Measurements from ENCODE around the gene ZC3H11A.
"Not testable (repeated sequence)": the region's sequence is repeated elsewhere in the genome, so short reads cannot be mapped to it uniquely, and the experiment has no call there.

The ZC3H11A gene

GRCh38 chr1:203778789-203779188 lies 16.6 kb upstream of the ZC3H11A start:
- Mint-ChIP-seq H3K27me3 (ENCODE audit: low read depth, poor library complexity) (peaks cover 2% of the 10 kb centered on the region), H3K4me1 (peaks cover 7% of the 10 kb centered on the region), H3K27ac (no peak overlapping the region), H3K9me3 (no peaks in the 10 kb centered on the region), H3K36me3 (ENCODE audit: low read depth) (no peaks in the 10 kb centered on the region), H3K4me3 (no peak overlapping the region)
- DNase-seq, result no peak
- TF ChIP-seq, protein P1, sequence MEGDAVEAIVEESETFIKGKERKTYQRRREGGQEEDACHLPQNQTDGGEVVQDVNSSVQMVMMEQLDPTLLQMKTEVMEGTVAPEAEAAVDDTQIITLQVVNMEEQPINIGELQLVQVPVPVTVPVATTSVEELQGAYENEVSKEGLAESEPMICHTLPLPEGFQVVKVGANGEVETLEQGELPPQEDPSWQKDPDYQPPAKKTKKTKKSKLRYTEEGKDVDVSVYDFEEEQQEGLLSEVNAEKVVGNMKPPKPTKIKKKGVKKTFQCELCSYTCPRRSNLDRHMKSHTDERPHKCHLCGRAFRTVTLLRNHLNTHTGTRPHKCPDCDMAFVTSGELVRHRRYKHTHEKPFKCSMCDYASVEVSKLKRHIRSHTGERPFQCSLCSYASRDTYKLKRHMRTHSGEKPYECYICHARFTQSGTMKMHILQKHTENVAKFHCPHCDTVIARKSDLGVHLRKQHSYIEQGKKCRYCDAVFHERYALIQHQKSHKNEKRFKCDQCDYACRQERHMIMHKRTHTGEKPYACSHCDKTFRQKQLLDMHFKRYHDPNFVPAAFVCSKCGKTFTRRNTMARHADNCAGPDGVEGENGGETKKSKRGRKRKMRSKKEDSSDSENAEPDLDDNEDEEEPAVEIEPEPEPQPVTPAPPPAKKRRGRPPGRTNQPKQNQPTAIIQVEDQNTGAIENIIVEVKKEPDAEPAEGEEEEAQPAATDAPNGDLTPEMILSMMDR (IDR thresholded peaks at IDR 0.05), result no peak

DNA sequence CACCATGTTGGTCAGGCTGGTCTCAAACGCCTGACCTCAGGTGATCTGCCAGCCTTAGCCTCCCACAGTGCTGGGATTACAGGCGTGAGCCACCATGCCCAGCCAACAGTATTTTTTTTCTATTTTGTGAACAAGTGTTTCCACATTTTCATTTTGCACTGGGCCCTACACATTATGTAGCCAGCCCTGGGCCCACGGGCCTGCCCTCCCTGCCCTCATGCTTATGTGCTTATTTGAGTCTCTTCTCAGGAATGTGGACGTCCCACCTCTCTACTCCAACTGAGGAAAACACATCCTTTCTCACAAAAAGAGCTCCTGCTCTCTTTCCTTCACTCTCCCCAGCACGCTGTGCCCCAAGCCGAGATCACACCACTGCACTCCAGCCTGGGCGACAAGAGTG lies 13.5 kb upstream of the ZC3H11A start:
- Mint-ChIP-seq H3K27ac (no peak overlapping the region), H3K27me3 (ENCODE audit: low read depth, poor library complexity) (peaks cover 5% of the 10 kb centered on the region), H3K4me1 (no peaks in the 10 kb centered on the region), H3K4me3 (no peak overlapping the region), H3K36me3 (ENCODE audit: low read depth) (no peaks in the 10 kb centered on the region), H3K9me3 (peaks cover 12% of the 10 kb centered on the region)
- TF ChIP-seq, protein P1 (IDR thresholded peaks at IDR 0.05), result no peak
- DNase-seq, result no peak

DNA sequence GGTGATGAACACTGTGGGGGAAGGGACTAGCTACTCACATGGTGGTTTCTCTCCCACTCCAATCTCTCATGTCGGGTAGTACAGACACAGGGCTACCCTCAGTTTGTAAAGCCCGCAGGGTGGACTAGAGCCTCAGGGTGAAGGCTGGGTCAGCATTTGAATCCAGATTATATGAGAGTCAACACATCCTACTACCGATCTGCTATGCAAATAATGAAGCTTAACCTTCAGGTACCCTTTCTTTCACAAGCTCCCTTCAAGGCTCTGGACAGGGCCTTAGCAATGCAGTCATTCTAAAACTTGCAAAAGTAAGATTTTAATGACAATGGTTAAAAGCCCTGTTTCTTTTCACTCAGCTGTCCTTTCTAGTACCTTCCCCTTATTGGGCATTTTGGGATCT lies 5.5 kb upstream of the ZC3H11A start:
- Mint-ChIP-seq H3K36me3 (ENCODE audit: low read depth) (peaks cover 2% of the 10 kb centered on the region), H3K4me1 (peaks cover 3% of the 10 kb centered on the region), H3K9me3 (peaks cover 14% of the 10 kb centered on the region), H3K27ac (no peak overlapping the region), H3K4me3 (no peak overlapping the region), H3K27me3 (ENCODE audit: low read depth, poor library complexity) (peaks cover 12% of the 10 kb centered on the region)
- TF ChIP-seq, protein P1 (IDR thresholded peaks at IDR 0.05), result no peak
- no peak for DNase-seq

DNA sequence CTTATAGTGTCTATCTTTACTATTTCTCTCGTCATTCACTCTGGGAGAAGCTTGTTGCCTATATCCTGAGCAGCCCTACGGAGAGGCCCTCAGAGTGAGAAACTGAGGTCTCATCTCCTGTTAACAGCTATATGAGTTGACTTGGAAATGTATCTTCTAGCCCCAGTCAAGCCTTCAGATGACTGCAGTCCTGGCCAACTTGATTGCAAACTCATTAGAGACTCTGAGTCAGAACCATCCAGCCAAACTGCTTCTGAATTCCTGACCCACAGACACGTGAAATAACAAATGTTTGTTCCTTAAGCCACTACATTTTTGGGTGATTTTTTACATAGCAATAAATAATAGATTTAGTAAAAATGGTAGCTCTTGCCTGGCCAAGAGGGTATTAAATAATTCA lies 3.9 kb upstream of the ZC3H11A start:
- Mint-ChIP-seq H3K9me3 (peaks cover 14% of the 10 kb centered on the region), H3K4me1 (peaks cover 14% of the 10 kb centered on the region), H3K4me3 (no peak overlapping the region), H3K27me3 (ENCODE audit: low read depth, poor library complexity) (peaks cover 9% of the 10 kb centered on the region), H3K36me3 (ENCODE audit: low read depth) (peaks cover 12% of the 10 kb centered on the region), H3K27ac (no peak overlapping the region)
- TF ChIP-seq, protein P1 (IDR thresholded peaks at IDR 0.05), result no peak
- DNase-seq, result no peak

- Mint-ChIP-seq H3K9me3 (peaks cover 19% of the 10 kb centered on the region), H3K36me3 (ENCODE audit: low read depth) (peaks cover 22% of the 10 kb centered on the region), H3K27me3 (ENCODE audit: low read depth, poor library complexity) (peaks cover 9% of the 10 kb centered on the region), H3K4me1 (peaks cover 24% of the 10 kb centered on the region), H3K4me3 (no peak overlapping the region), H3K27ac (no peak overlapping the region)
- TF ChIP-seq, protein P1 (IDR thresholded peaks at IDR 0.05), result no peak
- DNase-seq, result no peak
Observed at GRCh38 chr1:203792486-203792885, 2.9 kb upstream of the ZC3H11A start.

DNA sequence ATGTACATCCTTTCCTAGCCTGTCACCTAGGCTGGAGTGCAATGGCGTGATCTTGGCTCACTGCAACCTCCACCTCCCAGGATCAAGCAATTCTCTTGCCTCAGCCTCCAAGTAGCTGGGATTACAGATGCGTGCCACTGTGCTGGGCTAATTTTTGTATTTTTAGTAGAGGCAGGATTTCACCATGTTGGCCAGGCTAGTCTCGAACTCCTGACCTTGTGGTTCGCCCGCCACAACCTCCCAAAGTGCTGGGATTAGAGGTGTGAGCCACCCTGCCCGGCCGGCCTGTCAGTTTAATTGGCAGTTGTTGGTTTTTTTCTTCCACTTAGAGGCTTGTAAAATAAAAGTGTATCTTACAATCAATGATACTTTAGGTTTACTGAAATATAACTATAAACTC lies 1.9 kb upstream of the ZC3H11A start:
- H3K27me3 Mint-ChIP-seq (ENCODE audit: low read depth, poor library complexity); H3K4me3 Mint-ChIP-seq; DNase-seq; H3K27ac Mint-ChIP-seq: not testable (repeated sequence)
- H3K9me3 Mint-ChIP-seq, result peaks cover 29% of the 10 kb centered on the region
- H3K4me1 Mint-ChIP-seq, result peaks cover 29% of the 10 kb centered on the region
- H3K36me3 Mint-ChIP-seq (ENCODE audit: low read depth), result peaks cover 33% of the 10 kb centered on the region
